NCI-H526 treated with DMSO at 0.1 percent for 48 hours (cell line): ENCODE measurements around the gene RAB15.

Source experiments
- DNase-seq: peaks from one replicate; lab custom pipeline; 2025; lab: John Stamatoyannopoulos, UW

The RAB15 gene

DNA sequence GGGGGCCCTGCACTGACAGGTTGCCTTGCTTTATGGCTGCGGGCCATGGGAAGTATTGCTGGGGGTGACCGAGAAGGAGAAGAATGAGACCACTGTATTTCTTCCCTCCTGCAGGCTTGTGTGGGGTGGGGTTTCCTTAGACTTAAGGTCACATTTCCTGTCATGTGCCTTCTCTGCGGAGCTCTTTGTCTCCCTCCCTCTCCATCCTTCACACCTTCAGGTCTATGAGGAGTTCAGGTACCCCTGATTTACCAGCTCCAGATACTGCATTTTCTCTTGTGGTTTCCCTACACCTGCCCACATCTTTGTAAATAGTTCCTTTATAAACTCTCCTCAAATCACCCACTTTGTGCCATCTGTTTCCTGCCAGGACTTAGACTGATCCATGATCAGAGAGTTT lies 18.2 kb upstream of the RAB15 start:
- no peak for DNase-seq

GRCh38 chr14:64987438-64987767 lies 15.3 kb upstream of the RAB15 start:
- DNase-seq, result no peak

DNA sequence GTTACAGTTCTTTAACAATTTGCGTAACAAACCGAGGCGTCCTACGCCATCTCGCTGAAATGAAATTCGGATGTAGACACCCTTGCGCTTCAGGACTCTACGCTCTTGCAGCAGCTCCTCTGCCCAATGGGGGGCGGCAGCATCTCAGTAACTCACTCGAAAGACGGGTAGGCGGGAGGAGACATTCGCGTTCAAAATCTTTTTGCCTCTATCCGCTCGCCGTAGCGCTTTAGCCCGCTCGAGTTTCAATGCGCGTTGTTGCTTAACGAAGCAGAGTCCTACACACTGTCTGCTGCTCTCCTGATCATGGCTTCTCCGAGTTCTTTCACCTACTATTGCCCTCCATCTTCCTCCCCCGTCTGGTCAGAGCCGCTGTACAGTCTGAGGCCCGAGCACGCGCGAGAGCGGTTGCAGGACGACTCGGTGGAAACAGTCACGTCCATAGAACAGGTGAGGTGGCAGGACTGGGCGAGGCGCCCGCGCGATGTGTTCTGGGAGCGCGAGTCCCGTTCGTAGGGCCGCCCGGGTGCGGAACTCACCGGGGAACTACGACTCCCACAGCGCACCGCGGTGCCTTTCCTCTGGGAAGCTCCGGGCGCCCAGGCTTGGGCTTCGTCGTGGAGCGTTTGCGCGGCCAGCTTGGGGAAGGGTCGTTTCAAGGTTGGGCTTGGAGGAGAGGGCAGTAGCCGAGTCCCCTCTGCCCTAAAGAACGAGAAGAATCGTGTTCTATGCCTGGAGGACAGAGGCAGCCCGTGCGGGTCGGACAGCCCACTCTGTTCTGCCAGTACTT lies 14.7 kb upstream of the RAB15 start, which contains the start of gene FNTB:
Gene FNTB, plus strand, starts transcription at position 248 of the 790 bp plus-strand sequence. Its CDS starts 59 bp downstream, at position 307.
- DNase-seq, result peak; percentile 96

- peak; percentile 62 for DNase-seq
Measured at GRCh38 chr14:64983439-64984310, 11.5 kb upstream of the RAB15 start.

DNA sequence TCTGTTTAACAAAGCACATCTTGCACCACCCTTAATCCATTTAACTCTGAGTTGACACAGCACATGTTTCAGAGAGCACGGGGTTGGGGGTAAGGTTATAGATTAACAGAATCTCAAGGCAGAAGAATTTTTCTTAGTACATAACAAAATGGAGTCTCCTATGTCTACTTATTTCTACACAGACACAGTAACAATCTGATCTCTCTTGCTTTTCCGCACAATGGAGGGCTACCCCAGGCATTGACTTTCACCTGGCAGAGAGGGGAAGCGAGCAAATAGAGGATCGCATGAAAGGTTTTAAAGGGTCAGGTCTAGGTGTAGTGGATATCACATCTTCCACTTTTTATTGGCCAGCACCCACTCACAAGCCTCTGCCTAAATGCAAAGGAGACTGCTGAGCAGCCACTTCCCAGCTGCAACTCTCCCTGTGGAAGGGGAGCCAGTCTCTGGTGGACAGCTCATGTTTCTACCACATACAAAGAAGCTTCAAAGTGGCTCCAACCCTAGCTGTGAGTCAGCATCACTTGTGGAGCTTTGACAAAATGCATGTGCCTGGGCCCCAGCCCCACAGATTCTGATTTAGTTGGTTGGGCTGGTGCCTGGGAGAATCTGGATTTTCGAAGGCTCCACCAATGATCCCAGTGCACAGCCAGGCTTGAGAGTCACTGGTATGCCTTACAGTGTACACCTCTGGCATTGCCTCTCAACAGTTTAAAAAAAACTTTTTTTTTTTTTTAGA lies 7.4 kb upstream of the RAB15 start:
- no peak for DNase-seq

DNA sequence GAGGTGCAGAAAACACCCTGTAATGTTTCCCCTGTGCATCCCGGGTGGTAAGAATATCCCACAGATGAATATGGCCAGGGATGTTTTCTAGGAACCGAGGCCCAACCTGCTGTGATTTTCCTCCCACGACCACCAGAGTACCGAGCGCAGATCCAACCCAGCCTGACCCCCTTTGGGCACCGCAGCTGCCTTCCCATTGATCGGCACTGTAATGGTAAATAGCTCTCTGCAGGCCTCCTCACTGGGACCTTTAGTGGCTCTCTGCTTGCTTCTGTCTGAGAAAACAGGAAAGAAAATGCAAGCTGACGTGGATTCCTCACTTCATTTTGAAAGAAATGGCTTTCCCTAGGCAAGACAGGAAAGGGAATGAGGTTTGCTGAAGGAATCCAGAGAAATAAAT lies 2.4 kb upstream of the RAB15 start:
- no peak for DNase-seq

DNA sequence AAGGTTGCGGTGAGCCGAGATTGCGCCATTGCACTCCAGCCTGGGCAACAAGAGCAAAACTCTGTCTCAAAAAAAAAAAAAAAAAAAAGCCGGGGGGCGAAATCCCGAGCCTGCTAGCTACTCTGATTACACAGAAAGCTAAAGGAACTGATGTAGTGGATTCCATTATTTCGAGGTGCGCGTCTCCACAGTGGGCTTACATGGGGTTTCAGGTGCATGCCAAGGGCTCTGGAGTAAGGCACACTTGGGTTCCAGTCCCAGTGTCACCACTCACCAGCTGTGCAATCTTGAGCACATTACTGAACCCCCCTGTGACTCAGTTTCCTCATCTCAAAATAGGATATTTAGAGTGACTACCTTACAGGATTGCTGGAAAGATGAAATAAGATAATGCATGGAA lies 1.7 kb upstream of the RAB15 start:
- DNase-seq, result no peak

DNA sequence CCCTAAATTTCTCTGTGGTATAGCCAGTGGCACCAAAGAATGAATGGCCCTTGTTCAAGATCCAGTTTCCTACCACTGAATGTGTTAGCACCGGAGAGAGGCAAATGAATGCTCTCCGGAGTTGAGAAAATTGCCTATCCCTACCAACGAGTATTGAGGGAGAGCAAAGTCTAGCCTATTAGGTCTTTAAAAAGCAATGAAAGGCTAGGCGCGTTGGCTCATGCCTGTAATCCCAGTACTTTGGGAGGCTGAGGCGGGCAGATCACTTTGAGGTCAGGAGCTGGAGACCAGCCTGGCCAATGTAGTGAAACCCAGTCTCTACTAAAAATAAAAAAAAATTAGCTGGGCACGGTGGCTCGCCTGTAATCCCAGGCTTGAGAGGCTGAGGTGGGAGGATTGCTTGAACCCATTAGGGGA lies 898 bp upstream of the RAB15 start:
- DNase-seq, result no peak

DNA sequence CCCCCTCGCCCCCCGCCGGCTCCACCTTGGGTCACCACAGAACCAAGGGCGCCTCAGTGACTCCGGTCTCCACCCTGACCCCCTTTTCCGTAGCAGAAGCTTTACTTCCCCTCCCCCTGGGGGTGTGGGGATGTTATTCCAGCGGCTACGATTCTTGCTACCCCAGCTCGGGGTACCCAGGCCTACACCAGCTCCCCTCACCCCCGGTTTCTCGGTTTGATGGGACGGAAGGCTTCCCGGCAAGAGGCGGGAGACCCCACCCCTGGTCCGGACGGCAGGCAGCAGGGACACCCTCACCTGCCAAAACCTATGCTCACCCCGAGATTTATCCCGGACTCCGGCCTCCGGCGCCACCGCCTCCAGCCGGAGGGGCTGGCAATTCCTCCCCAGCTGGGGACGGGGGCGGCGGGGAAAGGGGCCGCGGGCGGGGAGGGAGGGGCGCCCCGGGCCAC lies 619 bp downstream of the RAB15 start:
- DNase-seq, result no peak

DNA sequence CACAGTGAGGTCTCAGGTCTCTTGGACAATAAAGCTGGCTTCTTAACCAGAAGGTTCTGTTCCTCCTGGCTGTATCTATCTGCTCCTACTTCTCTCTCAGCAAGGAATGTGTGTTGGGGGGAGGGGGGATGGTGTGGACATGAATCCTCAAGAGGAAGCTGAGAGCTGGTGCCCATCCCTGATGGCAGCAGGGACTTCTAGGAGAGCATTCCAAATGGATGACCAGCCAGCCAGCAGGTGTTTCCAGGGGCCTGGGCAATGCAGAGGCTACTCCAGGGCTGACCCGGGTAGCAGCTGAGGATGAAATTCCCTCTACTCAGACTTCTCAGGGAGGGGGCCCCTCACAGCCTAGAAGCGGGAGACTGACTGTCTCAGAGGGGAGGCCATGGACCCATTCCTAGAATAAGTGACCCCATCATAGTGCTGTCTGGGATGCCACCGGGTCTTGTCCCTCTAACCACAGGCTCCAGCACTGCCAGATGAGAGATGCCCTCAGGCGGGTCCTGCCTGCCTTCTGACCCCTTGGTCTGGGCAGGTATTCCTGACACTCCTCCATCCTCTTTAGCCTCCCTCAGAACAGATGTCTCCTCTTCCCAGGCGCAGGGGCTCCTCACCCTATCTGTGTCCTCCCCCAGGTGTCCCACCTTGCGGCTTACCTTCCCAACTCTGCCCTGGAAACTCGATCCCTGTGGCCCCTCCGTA lies 1.2 kb downstream of the RAB15 start:
- no peak for DNase-seq

DNA sequence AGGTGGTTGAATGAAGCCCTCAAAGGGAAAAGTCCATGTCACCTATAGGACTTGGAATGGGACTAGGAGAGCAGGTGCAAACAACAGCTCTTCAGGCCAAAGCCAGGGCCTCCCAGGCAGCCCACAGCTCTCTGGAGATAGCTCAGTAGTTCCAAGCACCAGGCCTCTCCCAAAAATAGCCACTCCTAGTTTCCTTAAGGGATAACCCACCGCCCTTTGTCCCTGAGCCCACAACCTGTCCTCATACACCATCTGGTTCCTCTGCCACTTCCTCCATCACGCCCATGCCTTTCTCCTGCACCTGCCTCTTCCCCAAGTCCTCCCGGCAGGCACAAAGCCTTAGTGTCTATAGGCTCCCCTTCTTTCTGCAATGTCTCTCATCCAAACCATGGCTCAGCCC lies 2.1 kb downstream of the RAB15 start:
- DNase-seq, result no peak

DNA sequence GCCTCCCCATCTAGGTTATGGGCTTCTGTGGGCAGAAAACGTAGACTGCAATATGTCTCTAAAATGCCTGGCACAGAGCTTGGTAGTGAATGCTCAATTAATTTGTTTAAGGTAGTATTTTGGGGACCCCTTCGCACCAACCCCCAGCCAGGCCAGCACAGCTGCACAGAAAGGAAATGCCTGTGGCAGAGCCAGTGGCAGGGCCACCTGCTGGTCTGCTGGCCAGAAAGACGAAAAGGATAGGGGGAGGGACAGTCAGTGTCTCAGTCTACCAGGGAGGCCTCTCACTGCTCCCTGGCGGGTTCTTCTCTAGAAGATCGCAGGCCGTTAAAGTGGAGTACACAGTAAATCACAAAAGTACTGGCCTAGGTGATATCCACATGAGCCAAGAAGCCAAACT lies 3.5 kb downstream of the RAB15 start:
- DNase-seq, result no peak

- DNase-seq, result no peak
Measured at GRCh38 chr14:64968167-64968566, 4.0 kb downstream of the RAB15 start.

DNA sequence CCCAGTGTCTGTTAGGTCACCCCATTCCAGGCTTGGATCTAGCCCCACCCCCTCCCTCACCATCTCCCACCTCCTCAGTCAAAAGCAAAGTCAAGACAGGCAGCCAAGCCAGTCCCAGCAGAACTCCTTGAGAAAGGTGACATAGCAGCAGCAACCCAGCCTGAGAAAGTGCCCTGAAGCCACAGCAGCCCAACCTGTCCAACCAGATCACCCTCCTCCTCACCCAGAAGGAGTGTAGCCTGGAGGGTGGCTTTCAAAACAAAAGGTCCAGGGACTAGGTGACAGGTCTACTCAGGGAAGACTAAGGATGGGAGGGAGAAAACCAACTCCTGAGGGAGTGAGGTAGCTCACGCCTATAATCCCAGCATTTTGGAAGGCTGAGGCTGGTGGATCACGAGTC lies 5.2 kb downstream of the RAB15 start:
- DNase-seq, result no peak

DNA sequence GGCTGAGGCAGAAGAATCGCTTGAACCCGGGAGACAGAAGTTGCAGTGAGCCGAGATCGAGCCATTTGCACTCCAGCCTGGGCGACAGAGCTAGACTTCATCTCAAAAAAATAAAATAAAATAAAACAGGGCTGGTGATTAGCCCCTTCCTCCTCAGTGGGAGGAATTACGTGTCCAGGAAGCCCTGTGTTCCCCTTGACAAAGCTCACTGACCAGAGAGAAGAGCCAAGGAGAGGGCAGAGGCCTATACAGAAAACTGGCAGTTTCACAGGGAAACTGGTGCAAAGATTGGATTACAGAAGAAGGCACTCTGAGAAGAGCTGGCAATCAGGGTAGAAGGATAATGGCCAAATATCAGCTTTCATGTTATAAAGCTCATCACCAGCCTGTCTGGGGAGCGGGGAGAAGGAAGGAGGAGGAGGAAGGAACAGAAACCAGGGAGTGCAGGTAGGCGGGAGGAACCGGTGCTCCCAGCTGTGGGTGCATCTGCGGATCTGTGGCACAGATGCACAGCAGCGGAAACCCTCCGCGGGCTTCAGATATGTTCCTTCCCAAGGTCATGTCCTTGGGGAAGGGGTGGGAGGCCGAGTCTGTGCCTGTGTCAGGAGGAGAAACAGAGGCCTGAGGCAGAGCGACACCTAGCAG lies 6.7 kb downstream of the RAB15 start:
- no peak for DNase-seq

- no peak for DNase-seq
Measured at GRCh38 chr14:64963611-64964010, 8.5 kb downstream of the RAB15 start.

DNA sequence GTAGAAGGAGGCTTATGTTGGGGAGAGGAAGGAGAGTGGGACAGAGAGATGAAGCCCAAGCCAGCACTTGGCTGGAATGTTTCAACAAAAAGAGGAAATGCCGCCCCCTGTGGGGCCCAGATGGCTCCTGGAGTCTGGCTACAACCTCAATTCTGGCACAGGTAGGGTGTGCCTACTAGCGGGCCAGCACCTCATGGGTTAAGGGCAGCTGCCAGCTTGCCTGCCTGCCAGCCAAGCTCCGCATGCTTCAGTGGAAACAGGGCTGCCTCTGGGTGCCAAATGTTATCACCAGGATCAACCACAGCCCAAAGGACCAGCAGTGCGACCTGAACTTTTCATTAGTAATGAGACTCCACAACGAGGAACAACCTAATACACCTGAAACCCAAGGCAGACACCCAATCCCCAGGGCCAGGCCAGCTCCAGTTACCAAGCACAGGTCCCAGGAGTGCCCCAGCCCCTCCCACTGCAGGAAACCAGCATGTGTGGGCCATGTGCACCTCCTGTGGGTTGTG lies 11.3 kb downstream of the RAB15 start:
- DNase-seq, result no peak

DNA sequence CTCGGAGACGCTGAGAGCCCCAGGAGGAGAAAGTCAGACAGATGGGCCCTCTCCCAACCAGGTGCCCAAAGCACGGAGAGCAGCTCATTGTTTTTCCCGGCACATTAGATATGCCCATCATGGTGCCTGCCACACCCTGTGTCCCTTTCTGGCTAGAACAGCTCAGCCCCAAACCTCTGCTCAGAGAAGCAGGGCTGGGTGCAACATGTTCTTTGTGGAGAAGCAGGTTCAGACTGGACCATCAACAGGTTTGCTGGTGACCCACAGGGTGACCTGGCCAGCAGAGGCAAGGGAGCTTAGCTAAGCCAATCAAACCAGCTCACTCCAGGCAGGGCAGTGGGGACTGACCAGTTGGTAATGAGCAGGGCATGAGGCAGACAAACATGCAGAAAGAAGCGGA lies 13.4 kb downstream of the RAB15 start:
- DNase-seq, result no peak

GRCh38 chr14:64958201-64958600 lies 13.9 kb downstream of the RAB15 start:
- no peak for DNase-seq

DNA sequence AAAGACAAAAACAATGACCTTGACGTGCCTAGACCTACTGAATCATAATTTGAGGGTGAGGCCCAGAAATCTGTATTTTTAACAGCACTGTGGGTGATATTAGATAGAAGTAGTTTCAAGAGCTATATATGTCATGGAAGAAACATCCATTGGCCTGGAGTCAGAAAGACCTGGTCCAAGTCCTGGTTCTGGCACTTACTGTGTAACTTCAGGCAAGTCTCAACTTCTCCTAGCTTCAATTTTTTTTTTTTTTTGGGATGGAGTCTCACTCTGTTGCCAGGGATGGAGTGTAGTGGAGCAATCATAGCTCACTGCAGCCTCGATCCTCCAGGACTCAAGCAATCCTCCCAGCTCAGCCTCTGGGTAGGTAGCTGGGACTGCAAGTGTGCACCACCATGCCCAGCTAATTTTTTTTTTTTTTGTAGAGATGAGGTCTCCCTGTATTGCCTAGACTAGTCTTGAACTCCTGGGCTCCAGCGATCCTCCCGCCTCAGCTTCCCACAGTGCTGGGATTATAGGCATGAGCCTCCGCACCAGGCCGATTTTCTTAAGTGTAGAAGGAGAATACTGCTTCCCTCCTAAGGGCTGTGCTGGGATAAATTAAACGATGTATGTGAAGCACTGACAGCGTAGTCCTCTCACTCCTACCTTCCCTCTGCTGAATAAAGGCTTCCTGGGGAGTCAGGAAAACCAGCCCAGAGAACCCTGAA lies 15.3 kb downstream of the RAB15 start:
- no peak for DNase-seq

DNA sequence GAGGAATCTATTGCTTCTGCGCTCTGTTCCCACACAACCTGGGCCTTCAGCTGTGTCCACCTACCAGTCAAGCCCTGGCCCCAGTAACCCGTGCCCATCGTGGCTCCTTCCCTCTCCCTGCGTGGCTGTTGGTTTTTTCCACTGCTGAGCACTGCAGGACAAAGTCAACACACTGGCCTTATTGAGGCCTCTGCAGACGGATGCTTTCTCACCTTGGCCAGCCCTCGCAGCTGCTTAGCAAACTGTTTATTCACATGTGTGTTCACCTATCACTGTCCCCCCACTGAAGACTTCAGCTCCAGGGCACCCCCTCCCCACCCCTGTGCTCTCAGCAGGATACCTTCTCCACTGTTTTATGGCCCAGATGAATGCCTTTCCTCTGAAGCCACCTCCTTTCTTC lies 16.8 kb downstream of the RAB15 start:
- no peak for DNase-seq
